H1 (cell line): ENCODE measurements around the gene KATNAL2. TPM values are rescaled to one million over a fixed set of nuclear protein-coding genes. Genes with fewer than 3 reads are reported as not detected.

Experiments
- CTCF ChIA-PET: fragments of 300-600 bp; sonication (Branson Sonifier 250); formaldehyde crosslinking; loops from one replicate; lab custom pipeline; 2021; ENCODE audit not compliant: partially characterized antibody; lab: Charles Lee
- POLR2A ChIA-PET: fragments of 300-600 bp; sonication (Branson Sonifier 250); formaldehyde crosslinking; loops from one replicate; lab custom pipeline; 2021; ENCODE audit warnings: inconsistent platforms; ENCODE audit not compliant: partially characterized antibody; lab: Charles Lee
- DNase-seq, 2 experiments: peaks; one replicate each; pipeline versions ENCODE4 v3.0.0 to v3.0.0-alpha.2; 2010 to 2022; ENCODE audit warnings: low spot score in 2 of 2, low read depth in 1 of 2, mixed read lengths in 1 of 2
- FAIRE-seq: peaks from 2 replicates; lab custom pipeline; 2011; peaks lifted over from hg19 to GRCh38; lab: Jason Lieb, UNC
- H2AFZ ChIP-seq: 2 replicates; pipeline ENCODE4 v1.8.1; 2012; ENCODE audit warnings: low read length, inconsistent platforms
- H2AK5ac ChIP-seq: 2 replicates; pipeline ENCODE4 v1.6.1; 2013; ENCODE audit warnings: low read depth, low read length
- H2BK120ac ChIP-seq: replicated peaks from 2 replicates; pipeline ENCODE3; 2013; ENCODE audit warnings: low read depth, low read length, inconsistent platforms
- H2BK12ac ChIP-seq: 2 replicates; pipeline ENCODE4 v1.6.1; 2013; ENCODE audit warnings: low read depth, low read length
- H2BK15ac ChIP-seq: 2 replicates; pipeline ENCODE4 v1.6.1; 2013; ENCODE audit warnings: low read length
- H2BK20ac ChIP-seq: 2 replicates; pipeline ENCODE4 v1.6.1; 2013; ENCODE audit warnings: low read length
- H2BK5ac ChIP-seq: 2 replicates; pipeline ENCODE4 v1.6.1; 2013; ENCODE audit warnings: low read depth, low read length
- H3K14ac ChIP-seq: 2 replicates; pipeline ENCODE4 v1.6.1; 2013; ENCODE audit warnings: inconsistent platforms; ENCODE audit not compliant: insufficient read length
- H3K18ac ChIP-seq: 2 replicates; pipeline ENCODE4 v1.6.1; 2013; ENCODE audit warnings: low read length; ENCODE audit errors: extremely low read depth
- H3K23ac ChIP-seq: 2 replicates; pipeline ENCODE4 v1.6.1; 2013; ENCODE audit warnings: inconsistent platforms; ENCODE audit not compliant: insufficient read length
- H3K23me2 ChIP-seq: 2 replicates; pipeline ENCODE4 v1.6.1; 2013; ENCODE audit warnings: low read depth, low read length
- H3K27ac ChIP-seq: 2 replicates; pipeline ENCODE4 v1.6.1; 2011; ENCODE audit warnings: low read depth, low read length, inconsistent platforms
- H3K27me3 ChIP-seq, 4 experiments: replicated peaks in 1 of 4; 1 replicate in 1 of 4; 2 replicates in 3 of 4; pipeline versions ENCODE4 v1.6.1 to v1.8.1; 2011 to 2013; ENCODE audit warnings: low read length in 3 of 4, mild to moderate bottlenecking in 3 of 4, inconsistent platforms in 2 of 4, mixed read lengths in 2 of 4, moderate library complexity in 1 of 4; ENCODE audit not compliant: control insufficient read depth in 3 of 4, insufficient read depth in 3 of 4; ENCODE audit errors: extremely low read depth in 1 of 4
- H3K36me3 ChIP-seq, 4 experiments: 2 replicates each; pipeline versions ENCODE4 v1.6.1 to v1.8.1; 2011 to 2013; ENCODE audit warnings: mild to moderate bottlenecking in 4 of 4, low read length in 3 of 4, moderate library complexity in 2 of 4, control low read depth in 1 of 4, inconsistent platforms in 1 of 4; ENCODE audit not compliant: insufficient read depth in 4 of 4, control insufficient read depth in 2 of 4
- H3K4ac ChIP-seq: replicated peaks from 2 replicates; pipeline ENCODE3; 2013; ENCODE audit warnings: low read length, low read depth, mixed read lengths, inconsistent platforms; ENCODE audit not compliant: insufficient read length
- H3K4me1 ChIP-seq, 4 experiments: replicated peaks in 1 of 4; 1 replicate in 1 of 4; 2 replicates in 3 of 4; pipeline versions ENCODE4 v1.6.1 to v1.8.1; 2011 to 2013; ENCODE audit warnings: low read length in 3 of 4, inconsistent platforms in 2 of 4, mixed read lengths in 1 of 4; ENCODE audit not compliant: insufficient read depth in 4 of 4, control insufficient read depth in 3 of 4
- H3K4me2 ChIP-seq, 2 experiments: 2 replicates each; pipeline versions ENCODE4 v1.6.1 to v1.8.1; 2011 to 2013; ENCODE audit warnings: low read depth in 2 of 2, low read length in 2 of 2, control low read depth in 1 of 2, inconsistent platforms in 1 of 2, mild to moderate bottlenecking in 1 of 2; ENCODE audit not compliant: insufficient read depth in 1 of 2
- H3K4me3 ChIP-seq, 4 experiments: fragments of 200-600, 300-600 bp in 1 of 4; sonication (generic), shearing (Covaris generic), sonication (Bioruptor Twin) in 1 of 4; 2 replicates each; pipeline versions ENCODE4 v1.5.1 to v1.8.1; 2011 to 2016; ENCODE audit warnings: low read length in 4 of 4, low read depth in 3 of 4, control low read depth in 2 of 4, inconsistent platforms in 2 of 4, mild to moderate bottlenecking in 2 of 4, mixed read lengths in 1 of 4, moderate library complexity in 1 of 4; ENCODE audit not compliant: insufficient read depth in 2 of 4; ENCODE audit errors: extremely low read depth in 1 of 4
- H3K56ac ChIP-seq: replicated peaks from 2 replicates; pipeline ENCODE3; 2013; ENCODE audit warnings: low read depth, mild to moderate bottlenecking, mixed read lengths, low read length, inconsistent platforms; ENCODE audit not compliant: insufficient read length
- H3K79me1 ChIP-seq: 2 replicates; pipeline ENCODE4 v1.6.1; 2013; ENCODE audit warnings: low read depth, low read length, control low read depth
- H3K79me2 ChIP-seq, 2 experiments: 2 replicates each; pipeline versions ENCODE4 v1.6.1 to v1.8.1; 2012 to 2013; ENCODE audit warnings: low read length in 2 of 2, mild to moderate bottlenecking in 2 of 2, inconsistent platforms in 1 of 2; ENCODE audit not compliant: insufficient read depth in 2 of 2, control insufficient read depth in 1 of 2
- H3K9ac ChIP-seq, 4 experiments: replicated peaks in 1 of 4; 1 replicate in 1 of 4; 2 replicates in 3 of 4; pipeline versions ENCODE4 v1.6.1 to v1.8.1; 2011 to 2013; ENCODE audit warnings: low read depth in 3 of 4, low read length in 3 of 4, control low read depth in 2 of 4, mild to moderate bottlenecking in 2 of 4, moderate library complexity in 2 of 4, inconsistent platforms in 1 of 4; ENCODE audit errors: extremely low read depth in 1 of 4
- H3K9me3 ChIP-seq, 2 experiments: 2 replicates each; pipeline versions ENCODE4 v1.6.1 to v1.8.1; 2012 to 2013; ENCODE audit warnings: mild to moderate bottlenecking in 2 of 2, moderate library complexity in 2 of 2, control low read depth in 1 of 2, inconsistent platforms in 1 of 2, low read depth in 1 of 2, low read length in 1 of 2, mixed read lengths in 1 of 2; ENCODE audit not compliant: insufficient read depth in 2 of 2
- H4K20me1 ChIP-seq, 2 experiments: replicated peaks in 1 of 2; 2 replicates each; pipeline versions ENCODE3 to v1.8.1; 2011 to 2013; ENCODE audit warnings: inconsistent platforms in 2 of 2, low read length in 2 of 2, mild to moderate bottlenecking in 1 of 2; ENCODE audit not compliant: insufficient read depth in 2 of 2, control insufficient read depth in 1 of 2
- H4K5ac ChIP-seq: 2 replicates; pipeline ENCODE4 v1.6.1; 2013; ENCODE audit warnings: low read length, low read depth, mixed read lengths, inconsistent platforms; ENCODE audit not compliant: insufficient read length
- H4K8ac ChIP-seq: 2 replicates; pipeline ENCODE4 v1.8.0; 2013; ENCODE audit warnings: mild to moderate bottlenecking, moderate library complexity, low read length, inconsistent platforms; ENCODE audit not compliant: insufficient read depth; ENCODE audit errors: extremely low read depth
- H4K91ac ChIP-seq: replicated peaks from 2 replicates; pipeline ENCODE3; 2013; ENCODE audit warnings: low read length, mixed read lengths, inconsistent platforms; ENCODE audit not compliant: insufficient read length
- ATF2 ChIP-seq: IDR thresholded peaks from 2 replicates; pipeline ENCODE4 v1.6.1; 2012; ENCODE audit warnings: low read length, inconsistent platforms
- BACH1 ChIP-seq: IDR thresholded peaks from 2 replicates; pipeline ENCODE4 v1.6.1; 2012; ENCODE audit warnings: low read length, improper control_type of control experiment
- CBX5 ChIP-seq: fragments of 300-800, 300-1000 bp; sonication (generic); IDR thresholded peaks from 2 replicates; pipeline ENCODE4 v1.7.1; 2016; ENCODE audit warnings: antibody characterized with exemption, low read length, low read depth
- GTF2F1 ChIP-seq: IDR thresholded peaks from 2 replicates; pipeline ENCODE4 v1.6.1; 2012; ENCODE audit warnings: low read depth, low read length, improper control_type of control experiment, borderline replicate concordance
- POU5F1 ChIP-seq: IDR thresholded peaks from 2 replicates; pipeline ENCODE4 v1.6.1; 2011; ENCODE audit warnings: low read depth, mild to moderate bottlenecking, low read length, moderate library complexity
- RNF2 ChIP-seq: fragments of 200-900, 300-1000 bp; sonication (generic); IDR thresholded peaks from 2 replicates; pipeline ENCODE4 v1.7.1; 2016; ENCODE audit warnings: borderline replicate concordance, low read depth, mild to moderate bottlenecking, antibody characterized with exemption, low read length; ENCODE audit not compliant: poor library complexity, severe bottlenecking; ENCODE audit errors: missing control alignments
- SP4 ChIP-seq: IDR thresholded peaks from 2 replicates; pipeline ENCODE4 v1.6.1; 2012; ENCODE audit warnings: low read length, inconsistent platforms
- TAF1 ChIP-seq: IDR thresholded peaks from 2 replicates; pipeline ENCODE4 v1.6.1; 2011; ENCODE audit warnings: mild to moderate bottlenecking, low read depth, low read length
- whole genome bisulfite sequencing, 2 experiments: shearing (Covaris generic) in 1 of 2; methylation state at CpG; one replicate each; pipeline versions ENCODE4 v1.1.6 to v1.1.7; 2013 to 2015; ENCODE audit warnings: low lambda C conversion rate in 2 of 2, mixed read lengths in 2 of 2, inconsistent platforms in 1 of 2, low coverage in 1 of 2, missing lambda C conversion rate in 1 of 2; ENCODE audit not compliant: insufficient replicate concordance in 2 of 2, insufficient coverage in 1 of 2, insufficient read length in 1 of 2; ENCODE audit errors: extremely low coverage in 1 of 2, missing lambda C conversion rate in 1 of 2; 5-methylcytosine and 5-hydroxymethylcytosine counted together
- polyA plus RNA-seq, 7 experiments: library from polyadenylated mRNA; depleted of rRNA in 3 of 7; stranded (reverse) in 5 of 7; unstranded in 2 of 7; fragments of >200 nt in 5 of 7; fragments of 200-250 nt in 2 of 7; gene quantifications; 1 replicate in 5 of 7; 2 replicates in 1 of 7; 4 replicates in 1 of 7; pipeline versions ENCODE4 v1.2.1 to v1.2.3, GENCODE V29; 2011 to 2013; ENCODE audit warnings: missing spikeins in 2 of 7, mixed read lengths in 2 of 7
- total RNA-seq: library from RNA; stranded (reverse); fragmentation: NEBNext Ultra II Directional; extraction: Animal tissue kit (Norgen Biotek cat#: 25700); gene quantifications from 2 replicates; pipeline ENCODE4 v1.2.1, GENCODE V29; 2021
- TF ChIP-seq, protein P1 (sequence below), 3 experiments: IDR thresholded peaks; 1 replicate in 2 of 3; 2 replicates in 1 of 3; pipeline versions ENCODE4 v1.5.1 to v1.6.1; 2011; ENCODE audit warnings: low read length in 3 of 3, mild to moderate bottlenecking in 3 of 3, inconsistent platforms in 2 of 3, low read depth in 1 of 3, moderate library complexity in 1 of 3; ENCODE audit not compliant: insufficient read depth in 1 of 3; ENCODE audit errors: control extremely low read depth in 1 of 3

Gene KATNAL2
- total and polyA plus RNA-seq, 2 of the 8 experiments (the other 6 are each of a cell fraction or from before 2014, with no cell fraction given), result 10.0 to 15.2 TPM

DNA sequence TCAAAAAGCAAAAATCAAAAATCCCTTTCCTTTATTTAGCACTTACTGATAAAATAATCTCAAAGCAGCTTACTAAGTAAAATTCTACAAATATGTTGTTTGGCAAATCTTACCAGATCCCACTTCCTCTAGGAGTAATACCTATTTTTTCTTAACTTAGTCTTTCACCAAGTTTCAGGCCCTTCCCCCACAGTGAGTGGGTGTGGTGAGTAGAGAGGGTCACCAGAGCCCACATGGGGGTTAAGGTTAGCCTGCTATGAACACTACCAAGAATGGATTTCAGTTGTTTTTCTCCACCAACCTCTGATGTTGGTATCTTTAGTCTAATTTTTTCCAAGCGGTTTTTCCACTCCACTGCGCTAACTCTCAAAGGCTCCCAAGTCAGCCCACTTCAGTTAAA lies 23.3 kb upstream of the KATNAL2 start:
- no peaks in the 10 kb centered on the region for H3K27me3 ChIP-seq
- H2BK120ac ChIP-seq, result no peak overlapping the region
- H2BK5ac ChIP-seq, result no peak overlapping the region
- H2BK15ac ChIP-seq, result no peak overlapping the region
- no peak overlapping the region for H3K14ac ChIP-seq
- H3K18ac ChIP-seq, result no peak overlapping the region
- H3K4ac ChIP-seq, result no peak overlapping the region
- FAIRE-seq, result no peak
- WGBS, 2 experiments, result 95% methylated on average over 2 of the region's 2 CpGs; no CpG with 5 or more reads in 1 of the 2 experiments
- no peaks in the 10 kb centered on the region for H3K23me2 ChIP-seq
- ChIA-PET CTCF (interaction anchor here (0.7 to 1.0 kb wide), 2 partner anchors 22 to 1522 kb away, joined by 3 read pairs; no protein-coding TSS in a partner anchor), POLR2A (interaction anchor here (1.3 kb wide), 1 partner anchor 21 kb away, joined by 3 read pairs; no protein-coding TSS in a partner anchor)
- peaks cover 0 to 4% (median 2%) of the 10 kb centered on the region in 4 experiments; a peak in 2 of 7 replicates for H3K4me1 ChIP-seq
- H2AFZ ChIP-seq, result no peak overlapping the region
- H3K36me3 ChIP-seq, result peaks cover 9 to 21% (median 15%) of the 10 kb centered on the region in 4 experiments; a peak in 7 of 8 replicates
- peaks cover 12 to 15% of the 10 kb centered on the region in 2 experiments for H3K9me3 ChIP-seq
- no peak overlapping the region for H3K4me2 ChIP-seq
- H2AK5ac ChIP-seq, result no peak overlapping the region
- H4K8ac ChIP-seq, result no peak overlapping the region
- no peak overlapping the region for H3K23ac ChIP-seq
- no peak overlapping the region for H3K4me3 ChIP-seq
- no peak overlapping the region for H2BK12ac ChIP-seq
- H3K79me1 ChIP-seq, result peaks cover 6% of the 10 kb centered on the region
- H4K5ac ChIP-seq, result no peak overlapping the region
- H2BK20ac ChIP-seq, result no peak overlapping the region
- no peak for DNase-seq
- H3K79me2 ChIP-seq, result peaks cover 7 to 95% of the 10 kb centered on the region in 2 experiments
- no peak overlapping the region for H3K56ac ChIP-seq
- no peak overlapping the region for H3K9ac ChIP-seq
- H3K27ac ChIP-seq, result no peak overlapping the region
- peaks cover 0 to 2% of the 10 kb centered on the region in 2 experiments for H4K20me1 ChIP-seq
- H4K91ac ChIP-seq, result no peak overlapping the region
- no peak for TF ChIP-seq POU5F1
- TF ChIP-seq RNF2, result no peak
- TF ChIP-seq SP4, result no peak
- TF ChIP-seq CBX5, result no peak
- no peak for TF ChIP-seq ATF2
- TF ChIP-seq BACH1, result no peak
- TF ChIP-seq TAF1, result no peak
- TF ChIP-seq GTF2F1, result no peak
- TF ChIP-seq, protein P1, sequence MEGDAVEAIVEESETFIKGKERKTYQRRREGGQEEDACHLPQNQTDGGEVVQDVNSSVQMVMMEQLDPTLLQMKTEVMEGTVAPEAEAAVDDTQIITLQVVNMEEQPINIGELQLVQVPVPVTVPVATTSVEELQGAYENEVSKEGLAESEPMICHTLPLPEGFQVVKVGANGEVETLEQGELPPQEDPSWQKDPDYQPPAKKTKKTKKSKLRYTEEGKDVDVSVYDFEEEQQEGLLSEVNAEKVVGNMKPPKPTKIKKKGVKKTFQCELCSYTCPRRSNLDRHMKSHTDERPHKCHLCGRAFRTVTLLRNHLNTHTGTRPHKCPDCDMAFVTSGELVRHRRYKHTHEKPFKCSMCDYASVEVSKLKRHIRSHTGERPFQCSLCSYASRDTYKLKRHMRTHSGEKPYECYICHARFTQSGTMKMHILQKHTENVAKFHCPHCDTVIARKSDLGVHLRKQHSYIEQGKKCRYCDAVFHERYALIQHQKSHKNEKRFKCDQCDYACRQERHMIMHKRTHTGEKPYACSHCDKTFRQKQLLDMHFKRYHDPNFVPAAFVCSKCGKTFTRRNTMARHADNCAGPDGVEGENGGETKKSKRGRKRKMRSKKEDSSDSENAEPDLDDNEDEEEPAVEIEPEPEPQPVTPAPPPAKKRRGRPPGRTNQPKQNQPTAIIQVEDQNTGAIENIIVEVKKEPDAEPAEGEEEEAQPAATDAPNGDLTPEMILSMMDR (IDR thresholded peaks at IDR 0.05; ENCODE audit: control extremely low read depth in 1 of 3, insufficient read depth in 1 of 3, low read depth in 1 of 3, low read length in 3 of 3), result no peak
